Lung (tissue), 12 donors: ENCODE measurements around the gene VWC2L. TPM values are rescaled to one million over a fixed set of nuclear protein-coding genes. Genes with fewer than 3 reads are reported as not detected.

Source experiments
- ATAC-seq: fragments of 200-7000 bp; cut with Tn5 transposase; one replicate; pipeline ENCODE4 v1.9.1; 2020; ENCODE audit warnings: moderate number of reproducible peaks; ENCODE audit not compliant: insufficient read depth, low FRiP score
- DNase-seq, 3 donors: peaks; one replicate each; pipeline ENCODE4 v3.0.0-alpha.2; 2013 to 2017
- H3K27ac ChIP-seq, 2 donors: one replicate each; pipeline ENCODE4 v1.5.1; 2013; ENCODE audit warnings: mild to moderate bottlenecking in 2 of 2, moderate library complexity in 2 of 2, control low read depth in 1 of 2, inconsistent platforms in 1 of 2, low read depth in 1 of 2, low read length in 1 of 2
- H3K27me3 ChIP-seq, 3 donors: one replicate each; pipeline ENCODE4 v1.5.1; 2013; ENCODE audit warnings: low read length in 2 of 3; ENCODE audit not compliant: control insufficient read depth in 3 of 3, insufficient read depth in 3 of 3
- H3K36me3 ChIP-seq, 4 donors: one replicate each; pipeline ENCODE4 v1.5.1; 2013; ENCODE audit warnings: low read length in 4 of 4, mild to moderate bottlenecking in 1 of 4, moderate library complexity in 1 of 4; ENCODE audit not compliant: control insufficient read depth in 4 of 4, insufficient read depth in 4 of 4
- H3K4me1 ChIP-seq, 5 donors: one replicate each; pipeline ENCODE4 v1.5.1; 2013; ENCODE audit warnings: low read length in 5 of 5, mild to moderate bottlenecking in 2 of 5, moderate library complexity in 1 of 5; ENCODE audit not compliant: control insufficient read depth in 5 of 5, insufficient read depth in 5 of 5
- H3K4me3 ChIP-seq: one replicate; pipeline ENCODE4 v1.5.1; 2013; ENCODE audit warnings: mild to moderate bottlenecking, control low read depth, moderate library complexity
- H3K9ac ChIP-seq, 2 donors: one replicate each; pipeline ENCODE4 v1.5.1; 2013; ENCODE audit warnings: low read length in 2 of 2, control low read depth in 1 of 2; ENCODE audit not compliant: insufficient read depth in 1 of 2
- H3K9me3 ChIP-seq, 4 donors: one replicate each; pipeline ENCODE4 v1.5.1; 2013; ENCODE audit warnings: low read length in 3 of 4, mild to moderate bottlenecking in 1 of 4, moderate library complexity in 1 of 4; ENCODE audit not compliant: control insufficient read depth in 4 of 4, insufficient read depth in 3 of 4
- CTCF ChIP-seq: IDR thresholded peaks from 2 replicates; pipeline ENCODE4 v1.5.1; 2012; ENCODE audit warnings: mild to moderate bottlenecking; ENCODE audit errors: control extremely low read depth, extremely low read depth
- WGBS, 2 donors: extraction: QIAGEN DNeasy Blood & Tissue Kit; methylation state at CpG; one replicate each; pipeline ENCODE4 v1.1.7; 2013; 5-methylcytosine and 5-hydroxymethylcytosine counted together
- polyA plus RNA-seq, 2 donors: library from polyadenylated mRNA; stranded (reverse); fragments of 200-250 nt; gene quantifications; one replicate each; pipeline ENCODE4 v1.2.1, GENCODE V29; 2013
- total RNA-seq, 2 donors: library from RNA; depleted of rRNA in 1 of 2; stranded (reverse); fragments of >200 nt in 1 of 2; gene quantifications; one replicate each; pipeline ENCODE4 v1.2.1, GENCODE V29; 2014 to 2021
- donor health status: control.
- donor health status: control.
- donor health status: Bipolar disorder and iron deficiency.
- donor health status: healthy.
- donor health status: DM: yes; HTN: yes; CAD: no.

VWC2L gene
- total and polyA plus RNA-seq, 4 donors: 0.01 to 0.57 (median 0.14) TPM

GRCh38 chr2:214401580-214401979 lies 9.3 kb upstream of the VWC2L start:
- DNase-seq: no peak
- no peaks in the 10 kb centered on the region for H3K4me1 ChIP-seq
- no peak overlapping the region for H3K27ac ChIP-seq
- no peak for ATAC-seq
- H3K27me3 ChIP-seq: no peaks in the 10 kb centered on the region
- no peak overlapping the region for H3K4me3 ChIP-seq
- WGBS, 2 donors: 68 to 82% methylated on average over 2 of the region's 2 CpGs
- H3K9ac ChIP-seq: no peak overlapping the region
- H3K36me3 ChIP-seq: no peaks in the 10 kb centered on the region
- no peaks in the 10 kb centered on the region for H3K9me3 ChIP-seq
- no peak for TF ChIP-seq CTCF

GRCh38 chr2:214410128-214410775 lies 602 bp upstream of the VWC2L start:
- no peaks in the 10 kb centered on the region for H3K36me3 ChIP-seq
- H3K9me3 ChIP-seq: peaks cover 0 to 1% (median 0%) of the 10 kb centered on the region in 4 donors
- 38 to 50% methylated on average over 13 of the region's 13 CpGs for WGBS, 2 donors
- no peak for TF ChIP-seq CTCF
- no peak overlapping the region for H3K27ac ChIP-seq
- no peaks in the 10 kb centered on the region for H3K27me3 ChIP-seq
- no peak overlapping the region for H3K4me3 ChIP-seq
- no peak overlapping the region for H3K9ac ChIP-seq
- H3K4me1 ChIP-seq: no peaks in the 10 kb centered on the region
- DNase-seq (no peak), ATAC-seq (no peak)

- Histone ChIP-seq H3K9me3 (peaks cover 0 to 1% (median 0%) of the 10 kb centered on the region in 4 donors), H3K9ac (no peak overlapping the region), H3K27me3 (no peaks in the 10 kb centered on the region), H3K4me1 (no peaks in the 10 kb centered on the region), H3K27ac (no peak overlapping the region), H3K36me3 (no peaks in the 10 kb centered on the region), H3K4me3 (no peak overlapping the region)
- ATAC-seq (no peak), DNase-seq (no peak)
- no peak for TF ChIP-seq CTCF
- 74 to 85% methylated on average over 1 of the region's 1 CpG for WGBS, 2 donors
Measured at GRCh38 chr2:214412679-214413078, 1.8 kb downstream of the VWC2L start.

- H3K4me3 ChIP-seq: no peak overlapping the region
- WGBS, 2 donors: 92% methylated on average over 4 of the region's 4 CpGs
- no peak for ATAC-seq
Measured at GRCh38 chr2:214436470-214436869, 25.6 kb downstream of the VWC2L start.

More at GRCh38 chr2:214436470-214436869, 25.6 kb downstream of the VWC2L start:
- no peak for TF ChIP-seq CTCF
- DNase-seq: no peak
- Histone ChIP-seq H3K27ac (no peak overlapping the region), H3K4me1 (no peaks in the 10 kb centered on the region), H3K36me3 (no peaks in the 10 kb centered on the region), H3K27me3 (no peaks in the 10 kb centered on the region), H3K9ac (no peak overlapping the region), H3K9me3 (no peaks in the 10 kb centered on the region)
